K562 (cell line): ENCODE results near the gene FRMD4B.

Experiments used
- ATF3 ChIP-seq, 2 experiments: fragments of 450-650 bp in 1 of 2; sonication (generic) in 1 of 2; formaldehyde crosslinking in 1 of 2; IDR thresholded peaks in 1 of 2; conservative IDR thresholded peaks in 1 of 2; 2 replicates each; pipeline versions ENCODE4 v1.6.1 to v1.8.1; 2016 to 2023; ENCODE audit warnings: mild to moderate bottlenecking in 2 of 2, moderate library complexity in 2 of 2, inconsistent platforms in 1 of 2, missing genetic modification reagents in 1 of 2
- CBX5 ChIP-seq: IDR thresholded peaks from 2 replicates; pipeline ENCODE4 v1.6.1; 2014; ENCODE audit warnings: low read depth, borderline replicate concordance
- CTCF ChIP-seq, 3 experiments: IDR thresholded peaks in 2 of 3; conservative IDR thresholded peaks in 1 of 3; 2 replicates each; pipeline ENCODE4 v1.5.1; 2011 to 2012; ENCODE audit warnings: low read length in 3 of 3, mild to moderate bottlenecking in 3 of 3, control low read depth in 2 of 3, improper control_type of control experiment in 1 of 3, inconsistent platforms in 1 of 3, low read depth in 1 of 3, mixed read lengths in 1 of 3, moderate library complexity in 1 of 3; ENCODE audit not compliant: insufficient read depth in 2 of 3
- EGR1 ChIP-seq: fragments of 450-650 bp; conservative IDR thresholded peaks from 2 replicates; pipeline ENCODE4 v1.6.1; 2017; ENCODE audit warnings: mild to moderate bottlenecking
- HNRNPK ChIP-seq: fragments of 200-400 bp; formaldehyde crosslinking; IDR thresholded peaks from one replicate; pipeline ENCODE4 v1.6.1; 2018; ENCODE audit warnings: mild to moderate bottlenecking, low read depth, low read length; ENCODE audit not compliant: poor library complexity, severe bottlenecking
- MLLT1 ChIP-seq, 2 experiments: fragments of 450-650 bp; IDR thresholded peaks; 2 replicates each; pipeline ENCODE4 v1.6.1; 2016
- MXI1 ChIP-seq: IDR thresholded peaks from 2 replicates; pipeline ENCODE4 v1.6.1; 2011; ENCODE audit warnings: low read depth, mild to moderate bottlenecking, improper control_type of control experiment, low read length
- PKNOX1 ChIP-seq: fragments of 450-650 bp; IDR thresholded peaks from 2 replicates; pipeline ENCODE4 v1.6.1; 2016
- REST ChIP-seq, 2 experiments: fragments of 450-650 bp; formaldehyde crosslinking in 1 of 2; IDR thresholded peaks; 2 replicates each; pipeline versions ENCODE4 v1.4.0 to v1.6.1; 2014 to 2020; ENCODE audit warnings: mild to moderate bottlenecking in 2 of 2, borderline replicate concordance in 1 of 2, low read depth in 1 of 2
- ZBTB12 ChIP-seq: fragments of 250-450 bp; sonication (Bioruptor Pico); IDR thresholded peaks from 2 replicates; pipeline ENCODE4 v1.4.0; 2020
- ZNF274 ChIP-seq: IDR thresholded peaks from 2 replicates; pipeline ENCODE4 v1.6.1; 2011; ENCODE audit warnings: low read depth, mild to moderate bottlenecking, low read length, moderate library complexity, borderline replicate concordance

GRCh38 chr3:69250014-69250413 lies 135.9 kb downstream of the FRMD4B start:
- TF ChIP-seq ATF3 (IDR thresholded peaks at IDR 0.05) (no peak), ATF3 (CRISPR knock-in tag; conservative IDR thresholded peaks at IDR 0.05) (no peak), MXI1 (no peak), PKNOX1 (no peak), CBX5 (no peak), ZBTB12 (no peak), REST (IDR thresholded peaks at IDR 0.05; ENCODE audit: borderline replicate concordance) (no peak), REST (CRISPR knock-in tag; IDR thresholded peaks at IDR 0.05; ENCODE audit: low read depth) (no peak), MLLT1 (IDR thresholded peaks at IDR 0.05) (no peak), ZNF274 (no peak), EGR1 (no peak), HNRNPK (no peak), CTCF (IDR thresholded peaks at IDR 0.05 in 2 of 3, conservative IDR thresholded peaks at IDR 0.05 in 1 of 3; ENCODE audit: insufficient read depth in 2 of 3, low read depth in 1 of 3, low read length in 3 of 3) (no peak)
